ENCODE results near the gene HSPA9. TPM values are rescaled to one million over a fixed set of nuclear protein-coding genes. Genes with fewer than 3 reads are reported as not detected.
A peak's percentile ranks its signal among the peaks of the same experiment; 100 is the strongest.

HSPA9 gene
- total and polyA plus RNA-seq, 2 of the 13 experiments (the other 11 are each of a cell fraction or from before 2014, with no cell fraction given) = 165 to 478 TPM

GRCh38 chr5:138542956-138543729 lies 32.1 kb downstream of the HSPA9 start, which contains the start of gene ETF1 (continued):
- TF ChIP-seq BORCS8-MEF2B (CRISPR knock-in tag; IDR thresholded peaks at IDR 0.05) = peak; percentile 69
- TF ChIP-seq POLR2A (IDR thresholded peaks at IDR 0.05; ENCODE audit: insufficient read depth in 1 of 2, low read depth in 2 of 2, low read length in 2 of 2) = peak; percentile 57 to 78; a peak in 3 of 4 replicates
- no peak for TF ChIP-seq ZNF672 (CRISPR knock-in tag; IDR thresholded peaks at IDR 0.05)
- TF ChIP-seq PBX3 (CRISPR knock-in tag; IDR thresholded peaks at IDR 0.05; ENCODE audit: borderline replicate concordance) = no peak; the same call in 1 of the 2 replicates
- no peak for TF ChIP-seq ZNF512 (CRISPR knock-in tag; IDR thresholded peaks at IDR 0.05)
- TF ChIP-seq ZNF430 (CRISPR knock-in tag; IDR thresholded peaks at IDR 0.05) = peak; percentile 92; the same call in 1 of the 2 replicates
- peak; percentile 71; the same call in 1 of the 2 replicates for TF ChIP-seq ARHGAP35 (CRISPR knock-in tag; IDR thresholded peaks at IDR 0.05; ENCODE audit: borderline replicate concordance)
- peak; percentile 4 for TF ChIP-seq ZNF883 (CRISPR knock-in tag; IDR thresholded peaks at IDR 0.05; ENCODE audit: not compliant biosample characterization)
- no peak for TF ChIP-seq ZBTB37 (CRISPR knock-in tag; IDR thresholded peaks at IDR 0.05)
